ENCODE data around the gene MTHFSD. TPM values are rescaled to one million over a fixed set of nuclear protein-coding genes. Genes with fewer than 3 reads are reported as not detected.

Gene MTHFSD
- total RNA-seq, 1 experiment from 2014 or later, result 4.7 TPM

DNA sequence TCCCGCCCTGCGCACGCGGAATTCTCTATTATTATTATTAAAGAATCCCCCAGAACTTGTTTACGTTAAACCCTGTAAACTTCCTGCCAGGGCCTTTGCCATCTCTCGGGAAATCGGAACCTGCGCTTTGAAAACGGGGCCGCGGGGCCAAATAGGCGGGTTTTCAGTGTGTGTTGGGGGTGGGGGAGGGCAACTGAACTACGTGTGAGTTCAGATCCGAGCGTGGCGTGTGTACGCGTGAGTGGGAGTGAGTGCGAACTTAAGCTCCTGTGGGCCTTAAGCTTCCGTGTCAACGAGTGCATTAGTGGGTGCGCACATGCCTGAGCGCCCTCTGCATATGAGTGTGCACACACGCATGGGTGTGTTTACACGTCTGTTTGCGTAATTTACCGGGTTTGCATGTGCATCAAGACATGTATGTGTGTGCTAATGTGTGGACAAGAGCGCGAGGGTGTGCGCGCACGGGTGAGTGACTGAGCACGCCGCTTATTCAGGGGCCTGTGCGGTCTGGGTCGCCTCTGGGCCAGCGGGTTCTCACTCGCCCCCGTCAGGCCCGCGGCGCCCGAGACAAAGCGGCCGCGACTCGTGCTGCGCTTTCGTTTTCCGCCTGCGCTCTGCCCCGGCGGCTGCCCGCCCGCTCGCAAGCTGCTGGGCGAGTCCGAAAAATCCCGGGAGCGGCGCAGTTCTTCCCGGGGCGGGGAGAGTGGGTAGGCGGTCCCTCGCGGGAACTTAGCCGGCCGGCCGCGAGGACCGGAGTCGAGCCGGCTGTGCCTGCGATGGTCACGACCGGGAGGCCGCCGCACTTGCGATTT, 45.9 kb downstream of the MTHFSD start:
- DNase-seq, result peak; percentile 50

More for the DNA sequence above, 45.9 kb downstream of the MTHFSD start:
- H2BK120ac ChIP-seq (ENCODE audit: low read depth, low read length, poor library complexity, severe bottlenecking), result no peak overlapping the region
- no peak overlapping the region for H3K27ac ChIP-seq (ENCODE audit: insufficient read length, low read depth, low read length)
- no peak overlapping the region for H2BK12ac ChIP-seq (ENCODE audit: insufficient read length, low read depth, low read length)
- peaks cover 93% of the 10 kb centered on the region for H3K27me3 ChIP-seq (ENCODE audit: insufficient read depth, low read length)
- no peak overlapping the region for H2BK5ac ChIP-seq (ENCODE audit: insufficient read length, low read length)
- no peak overlapping the region for H3K27ac Mint-ChIP-seq
- peaks cover 12% of the 10 kb centered on the region for H3K23me2 ChIP-seq (ENCODE audit: insufficient read length, low read depth, low read length, poor library complexity, severe bottlenecking)
- no peak overlapping the region; the same call in 1 of the 2 replicates for H2BK15ac ChIP-seq (ENCODE audit: low read depth, low read length)
- TF ChIP-seq, protein P1, sequence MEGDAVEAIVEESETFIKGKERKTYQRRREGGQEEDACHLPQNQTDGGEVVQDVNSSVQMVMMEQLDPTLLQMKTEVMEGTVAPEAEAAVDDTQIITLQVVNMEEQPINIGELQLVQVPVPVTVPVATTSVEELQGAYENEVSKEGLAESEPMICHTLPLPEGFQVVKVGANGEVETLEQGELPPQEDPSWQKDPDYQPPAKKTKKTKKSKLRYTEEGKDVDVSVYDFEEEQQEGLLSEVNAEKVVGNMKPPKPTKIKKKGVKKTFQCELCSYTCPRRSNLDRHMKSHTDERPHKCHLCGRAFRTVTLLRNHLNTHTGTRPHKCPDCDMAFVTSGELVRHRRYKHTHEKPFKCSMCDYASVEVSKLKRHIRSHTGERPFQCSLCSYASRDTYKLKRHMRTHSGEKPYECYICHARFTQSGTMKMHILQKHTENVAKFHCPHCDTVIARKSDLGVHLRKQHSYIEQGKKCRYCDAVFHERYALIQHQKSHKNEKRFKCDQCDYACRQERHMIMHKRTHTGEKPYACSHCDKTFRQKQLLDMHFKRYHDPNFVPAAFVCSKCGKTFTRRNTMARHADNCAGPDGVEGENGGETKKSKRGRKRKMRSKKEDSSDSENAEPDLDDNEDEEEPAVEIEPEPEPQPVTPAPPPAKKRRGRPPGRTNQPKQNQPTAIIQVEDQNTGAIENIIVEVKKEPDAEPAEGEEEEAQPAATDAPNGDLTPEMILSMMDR (conservative IDR thresholded peaks at IDR 0.05), result no peak
- H4K5ac ChIP-seq (ENCODE audit: insufficient read length, low read depth, low read length), result no peak overlapping the region
- H3K18ac ChIP-seq (ENCODE audit: insufficient read length, low read depth, low read length), result no peak overlapping the region
- H3K4me1 ChIP-seq (ENCODE audit: insufficient read depth, low read length), result no peaks in the 10 kb centered on the region
- peak overlapping the region; percentile 26 for H3K4me2 ChIP-seq (ENCODE audit: insufficient read depth, insufficient read length, low read length)
- no peak overlapping the region for H3K4ac ChIP-seq (ENCODE audit: low read depth, low read length)
- no peak overlapping the region for H3K56ac ChIP-seq (ENCODE audit: insufficient read length, low read depth, low read length)
- peaks cover 4 to 16% of the 10 kb centered on the region in 2 experiments; a peak in 4 of 5 replicates for H3K9me3 Mint-ChIP-seq
- H3K36me3 Mint-ChIP-seq (ENCODE audit: insufficient read depth in 1 of 3, low read depth in 3 of 3), result 0 out of 7 replicates have a peak, but pooled peaks cover 0 to 2% (median 0%) of the 10 kb centered on the region in 3 experiments
- H3K79me2 ChIP-seq (ENCODE audit: insufficient read depth, low read length), result no peaks in the 10 kb centered on the region
- H4K91ac ChIP-seq (ENCODE audit: insufficient read length, low read depth, low read length), result no peak overlapping the region
- H3K79me1 ChIP-seq (ENCODE audit: insufficient read depth, low read depth, low read length, poor library complexity, severe bottlenecking), result no peaks in the 10 kb centered on the region
- H2BK20ac ChIP-seq (ENCODE audit: low read depth, low read length, poor library complexity, severe bottlenecking), result no peak overlapping the region
- no peaks in the 10 kb centered on the region for H4K20me1 ChIP-seq (ENCODE audit: control insufficient read depth, insufficient read depth, insufficient read length)
- no peak overlapping the region for H4K8ac ChIP-seq (replicated peaks; ENCODE audit: insufficient read length, low read depth, low read length)
- H3K23ac ChIP-seq (ENCODE audit: insufficient read length, low read depth, low read length), result no peak overlapping the region
- no peak overlapping the region for H3K14ac ChIP-seq (ENCODE audit: insufficient read depth, low read length)
- no peaks in the 10 kb centered on the region for H3K9me3 ChIP-seq (ENCODE audit: control insufficient read depth, low read depth, low read length)
- H2AK5ac ChIP-seq (ENCODE audit: insufficient read length, low read length), result no peak overlapping the region
- no peak overlapping the region for H3K9ac ChIP-seq (ENCODE audit: extremely low read depth, insufficient read length, low read length)
- H3K27me3 Mint-ChIP-seq (ENCODE audit: low read depth), result peaks cover 98% of the 10 kb centered on the region
- no peak overlapping the region for H2AFZ ChIP-seq (ENCODE audit: low read length)
- peak overlapping the region; percentile 41 to 78 for H3K4me3 Mint-ChIP-seq
- no peak overlapping the region for H3T11ph ChIP-seq (ENCODE audit: low read length)
- no CpG with 5 or more reads among the region's 79 CpGs for WGBS (ENCODE audit: extremely low coverage, insufficient read length, low lambda C conversion rate)
- H3K4me1 Mint-ChIP-seq, result peaks cover 23 to 55% of the 10 kb centered on the region in 2 experiments
